Ureter (tissue), 1 donor: ENCODE measurements around the gene LYSMD1. TPM values are rescaled to one million over a fixed set of nuclear protein-coding genes. Genes with fewer than 3 reads are reported as not detected.
"Not testable (repeated sequence)": the region's sequence is repeated elsewhere in the genome, so short reads cannot be mapped to it uniquely, and the experiment has no call there.

Source experiments
- DNase-seq: peaks from one replicate; pipeline ENCODE4 v3.0.0-alpha.2; 2020; ENCODE audit warnings: low spot score
- total RNA-seq: library from RNA; stranded (reverse); gene quantifications from one replicate; pipeline ENCODE4 v1.2.4, GENCODE V29; 2023
- donor health status: DM: yes; HTN: yes; CAD: no.

Gene LYSMD1, protein sequence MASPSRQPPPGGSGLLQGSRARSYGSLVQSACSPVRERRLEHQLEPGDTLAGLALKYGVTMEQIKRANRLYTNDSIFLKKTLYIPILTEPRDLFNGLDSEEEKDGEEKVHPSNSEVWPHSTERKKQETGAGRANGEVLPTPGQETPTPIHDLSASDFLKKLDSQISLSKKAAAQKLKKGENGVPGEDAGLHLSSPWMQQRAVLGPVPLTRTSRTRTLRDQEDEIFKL
- total RNA-seq = 12.0 TPM

DNA sequence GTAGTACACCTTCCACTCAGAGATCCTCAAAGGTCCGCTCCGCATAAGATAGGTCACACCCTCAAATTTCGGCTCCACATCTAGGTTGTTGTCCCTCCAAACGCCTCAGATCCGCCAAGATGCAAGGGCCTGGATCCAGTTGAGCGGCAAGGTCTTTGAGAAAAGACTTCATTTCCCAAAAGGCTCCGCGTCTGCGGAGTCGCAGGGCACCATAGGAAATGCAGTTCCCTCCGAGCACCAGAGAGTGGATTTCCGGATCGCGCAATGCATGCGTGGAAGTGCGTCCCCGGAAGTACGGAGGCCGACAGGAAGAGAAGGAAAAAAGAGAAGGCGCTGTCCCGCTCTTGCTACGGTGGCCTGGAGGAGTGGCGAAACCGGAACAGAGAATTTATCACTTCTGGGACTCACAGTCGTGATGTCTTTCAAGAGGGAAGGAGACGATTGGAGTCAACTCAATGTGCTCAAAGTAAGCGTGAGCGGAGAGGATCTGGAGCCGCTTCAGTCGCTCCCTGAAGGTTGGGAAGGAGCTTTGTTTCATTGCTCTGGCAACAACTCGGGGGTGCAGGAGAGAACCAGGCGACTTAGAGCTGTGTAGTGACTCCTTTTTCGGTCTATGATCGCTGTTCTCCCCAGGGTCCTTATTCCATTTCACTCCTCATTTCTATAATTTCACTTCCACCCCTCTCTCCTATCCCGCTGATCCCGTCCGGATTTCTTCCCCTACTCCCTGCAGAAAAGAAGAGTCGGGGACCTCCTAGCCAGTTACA, at the start of gene LYSMD1, which contains the start of gene SCNM1:
Gene LYSMD1 (minus strand): TSS at position 165 of the 767 bp plus-strand sequence. CDS start 644 bp downstream, outside the sequence.
Gene SCNM1 (plus strand): TSS at position 407 of the 767 bp plus-strand sequence. CDS start 9 bp downstream, at position 416.
- peak; percentile 98 for DNase-seq

DNA sequence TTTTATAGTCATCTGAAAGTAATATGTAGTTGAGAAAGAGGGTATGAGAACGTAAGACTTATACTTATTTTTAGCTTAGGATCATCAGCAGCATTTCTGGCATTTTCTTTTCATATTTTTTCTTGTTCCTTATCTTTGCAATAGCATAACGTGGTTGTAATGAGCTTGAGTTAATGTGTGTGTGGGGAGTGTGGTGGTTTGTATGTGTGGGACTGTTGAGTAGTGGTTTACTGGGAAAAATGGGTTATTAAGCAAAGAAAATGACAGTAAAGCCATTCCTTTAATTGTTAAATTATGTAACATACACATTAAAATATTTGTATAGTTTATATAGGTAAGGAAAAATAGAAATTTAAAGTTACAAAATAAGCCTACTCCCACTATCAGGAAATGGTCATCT, 47.9 kb upstream of the LYSMD1 start:
- no peak for DNase-seq

DNA sequence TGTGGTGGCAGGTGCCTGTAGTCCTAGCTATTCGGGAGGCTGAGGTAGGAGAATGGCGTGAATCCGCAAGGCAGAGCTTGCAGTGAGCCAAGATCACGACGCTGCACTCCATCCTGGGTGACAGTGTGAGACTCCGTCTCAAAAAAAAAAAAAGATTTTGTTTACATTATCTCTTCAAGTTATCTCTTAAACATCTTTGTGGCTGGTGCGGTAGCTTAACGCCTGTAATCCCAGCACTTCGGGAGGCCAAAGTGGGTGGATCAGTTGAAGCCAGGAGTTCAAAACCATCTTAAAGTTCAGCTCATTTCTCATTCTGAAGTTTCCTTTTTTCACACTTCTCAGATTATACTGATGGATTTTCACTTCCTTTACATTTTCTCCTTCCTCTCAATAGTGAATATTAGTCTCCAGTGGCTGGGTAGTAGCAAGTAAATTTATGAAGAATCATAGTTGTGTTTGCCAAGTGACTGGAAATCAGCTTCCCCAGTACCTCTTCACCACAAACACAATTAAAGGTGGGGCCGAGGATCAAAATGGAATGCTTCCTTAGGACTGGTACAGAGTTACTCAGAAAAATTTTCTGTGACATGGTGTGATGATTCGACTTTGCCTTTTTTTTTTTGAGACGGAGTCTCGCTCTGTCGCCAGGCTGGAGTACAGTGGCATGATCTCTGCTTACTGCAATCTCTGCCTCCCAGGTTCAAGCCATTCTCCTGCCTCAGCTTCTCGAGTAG, 46.4 kb upstream of the LYSMD1 start:
- DNase-seq = no peak

DNA sequence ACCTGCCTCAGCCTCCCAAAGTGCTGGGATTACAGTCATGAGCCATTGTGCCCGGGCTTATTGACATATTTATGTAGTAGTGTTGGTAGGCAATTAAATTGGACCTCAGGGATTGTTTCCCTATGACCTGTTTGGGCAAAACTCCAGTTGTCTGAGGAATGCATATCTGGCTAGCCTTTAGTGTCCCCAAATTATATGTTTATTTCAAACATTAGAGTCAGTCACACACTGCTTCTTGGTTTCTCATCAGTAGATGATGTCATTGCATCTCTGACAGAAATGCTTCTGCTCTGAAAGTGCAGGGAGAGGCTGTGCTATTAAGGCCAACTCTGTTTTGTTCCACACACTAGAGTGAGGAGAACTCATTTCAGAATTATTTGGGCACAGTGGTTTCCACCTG, 45.1 kb upstream of the LYSMD1 start:
- no peak for DNase-seq

DNA sequence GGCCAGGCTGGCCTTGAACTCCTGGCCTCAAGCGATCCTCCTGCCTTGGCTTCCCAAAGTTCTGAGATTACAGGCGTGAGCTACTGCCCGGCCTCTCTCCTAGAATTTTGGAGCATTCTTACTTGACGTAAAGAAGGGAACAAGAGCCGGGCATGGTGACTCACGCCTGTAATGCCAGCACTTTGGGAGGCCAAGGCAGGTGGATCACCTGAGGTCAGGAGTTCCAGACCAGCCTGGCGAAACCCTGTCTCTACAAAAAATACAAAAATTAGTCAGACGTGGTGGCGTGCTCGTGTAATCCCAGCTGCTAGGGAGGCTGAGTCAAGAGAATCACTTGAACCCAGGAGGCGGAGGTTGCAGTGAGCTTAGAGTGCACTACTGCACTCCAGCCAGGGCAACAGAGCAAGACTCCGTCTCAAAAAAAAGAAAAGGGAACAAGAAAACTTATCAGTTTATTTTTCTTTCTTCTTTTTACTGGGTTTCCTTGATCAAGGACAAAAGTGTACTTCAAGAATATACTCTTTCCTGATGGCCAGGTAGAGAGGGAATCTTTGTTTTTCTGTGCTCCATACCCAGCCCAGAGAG, 39.8 kb upstream of the LYSMD1 start:
- DNase-seq = not testable (repeated sequence)

DNA sequence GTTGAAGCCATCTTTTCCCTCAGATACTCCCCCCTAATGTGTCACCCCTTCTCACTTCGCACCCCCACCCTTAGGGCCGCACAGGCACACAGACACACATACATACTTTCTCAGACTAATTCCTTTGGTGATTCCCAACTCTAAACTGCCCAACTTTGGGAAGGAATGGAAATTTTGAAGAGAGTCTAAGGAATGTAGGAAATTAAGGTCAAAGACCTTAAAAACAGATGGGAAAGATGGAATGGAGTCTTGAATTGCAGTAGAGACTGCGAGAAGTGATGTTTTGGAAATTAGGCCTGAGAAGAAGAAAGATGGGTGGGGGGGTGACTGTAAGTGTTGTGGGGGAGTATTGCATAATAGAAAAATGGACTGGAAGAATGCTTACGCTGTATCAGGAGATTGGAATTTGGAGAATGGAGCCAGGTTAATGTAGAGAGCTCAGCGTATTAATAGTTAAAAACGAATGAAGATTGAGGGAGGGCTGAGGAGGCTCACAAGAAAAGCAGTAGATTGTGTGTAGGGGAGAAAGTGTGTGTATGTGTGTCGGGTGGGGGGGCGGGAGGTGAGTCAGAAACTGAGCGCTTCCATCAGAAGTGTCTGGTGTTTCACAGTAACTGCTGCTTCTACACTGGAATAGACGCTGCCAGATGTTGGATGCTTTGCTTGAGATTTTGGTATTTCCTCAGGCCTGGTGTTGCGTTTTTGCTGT, 34.3 kb upstream of the LYSMD1 start:
- no peak for DNase-seq

DNA sequence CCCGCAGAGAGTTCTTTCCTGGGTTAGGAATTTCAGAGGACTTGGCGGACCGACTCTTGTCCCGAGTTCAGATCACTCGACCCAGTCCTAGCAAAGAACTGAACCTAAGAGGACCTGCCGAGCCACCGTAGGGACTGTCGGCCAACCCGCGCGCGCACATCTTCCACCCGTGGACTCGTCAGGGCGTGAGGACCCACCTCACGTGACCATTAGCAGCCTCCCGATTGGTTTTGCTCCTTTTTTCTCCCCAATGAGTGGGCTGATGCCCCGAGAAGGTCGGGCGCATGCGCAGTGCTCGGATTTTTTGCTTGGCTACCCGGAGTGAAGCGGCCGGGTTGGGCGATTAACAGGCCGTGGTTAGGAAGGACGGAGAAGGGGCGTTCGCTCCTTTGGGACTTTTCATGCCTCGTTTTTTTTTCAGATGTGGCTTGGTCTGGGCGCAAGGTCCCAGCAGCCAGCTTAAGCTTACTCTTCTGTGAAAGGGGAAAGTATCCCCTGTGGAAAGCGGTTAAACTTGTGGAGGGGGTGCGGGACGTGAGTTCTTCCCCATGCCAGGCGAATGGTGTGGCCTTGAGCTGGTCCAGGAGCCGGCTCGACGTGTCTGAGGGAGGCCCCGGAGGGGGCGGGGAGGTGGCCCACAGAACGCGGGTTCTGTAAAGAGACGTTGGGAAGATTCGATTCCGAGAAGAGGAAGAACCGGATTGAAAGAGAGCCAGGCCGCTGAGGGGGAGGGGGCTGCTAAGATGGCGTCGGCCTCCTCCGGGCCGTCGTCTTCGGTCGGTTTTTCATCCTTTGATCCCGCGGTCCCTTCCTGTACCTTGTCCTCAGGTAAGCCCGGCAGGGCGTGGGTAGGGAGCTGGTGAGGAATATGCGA, 32.8 kb upstream of the LYSMD1 start, which contains the start of gene PIP5K1A:
Gene PIP5K1A (plus strand): TSS at position 299 of the 874 bp plus-strand sequence. CDS start 445 bp downstream, at position 744.
- peak; percentile 99 for DNase-seq

DNA sequence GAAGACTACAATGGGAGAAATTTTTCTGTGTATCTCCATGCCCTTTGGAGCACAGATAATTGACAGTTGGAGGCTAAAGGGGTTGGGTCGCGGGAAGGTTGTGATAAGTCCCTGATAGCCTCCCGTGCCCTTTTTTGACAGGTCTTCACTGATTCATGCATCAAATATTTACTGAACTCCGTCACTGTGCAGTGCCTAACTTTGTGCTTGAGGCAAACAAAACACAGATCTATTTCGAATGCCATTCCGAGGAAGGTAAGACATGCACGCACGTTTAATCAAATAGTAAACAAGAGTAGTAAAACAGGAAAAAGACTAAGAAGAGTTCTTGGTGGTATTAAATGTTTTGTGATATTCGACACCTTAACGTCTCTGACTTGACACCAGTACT, 32.2 kb upstream of the LYSMD1 start:
- DNase-seq = no peak

DNA sequence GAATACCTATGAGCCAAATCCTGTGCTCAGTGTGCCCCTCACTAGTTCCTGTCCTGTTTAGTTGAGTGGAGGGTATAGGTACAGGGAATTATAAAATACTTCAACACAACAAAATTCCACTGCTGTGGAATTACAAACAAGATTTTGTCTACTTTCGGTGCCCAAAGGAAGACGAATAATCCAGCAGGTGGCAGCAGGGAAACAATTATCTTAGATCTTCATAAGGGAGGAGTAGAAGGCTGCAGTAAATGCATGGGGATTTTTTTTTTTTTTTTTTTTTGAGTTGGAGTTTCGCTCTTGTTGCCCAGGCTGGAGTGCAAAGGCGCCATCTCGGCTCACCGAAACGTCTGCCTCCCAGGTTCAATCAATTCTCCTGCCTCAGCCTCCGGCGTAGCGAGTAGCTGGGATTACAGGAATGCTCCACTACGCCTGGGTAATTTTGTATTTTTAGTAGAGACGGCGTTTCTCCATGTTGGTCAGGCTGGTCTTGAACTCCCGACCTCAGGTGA, 30.6 kb upstream of the LYSMD1 start:
- DNase-seq = peak; percentile 65

DNA sequence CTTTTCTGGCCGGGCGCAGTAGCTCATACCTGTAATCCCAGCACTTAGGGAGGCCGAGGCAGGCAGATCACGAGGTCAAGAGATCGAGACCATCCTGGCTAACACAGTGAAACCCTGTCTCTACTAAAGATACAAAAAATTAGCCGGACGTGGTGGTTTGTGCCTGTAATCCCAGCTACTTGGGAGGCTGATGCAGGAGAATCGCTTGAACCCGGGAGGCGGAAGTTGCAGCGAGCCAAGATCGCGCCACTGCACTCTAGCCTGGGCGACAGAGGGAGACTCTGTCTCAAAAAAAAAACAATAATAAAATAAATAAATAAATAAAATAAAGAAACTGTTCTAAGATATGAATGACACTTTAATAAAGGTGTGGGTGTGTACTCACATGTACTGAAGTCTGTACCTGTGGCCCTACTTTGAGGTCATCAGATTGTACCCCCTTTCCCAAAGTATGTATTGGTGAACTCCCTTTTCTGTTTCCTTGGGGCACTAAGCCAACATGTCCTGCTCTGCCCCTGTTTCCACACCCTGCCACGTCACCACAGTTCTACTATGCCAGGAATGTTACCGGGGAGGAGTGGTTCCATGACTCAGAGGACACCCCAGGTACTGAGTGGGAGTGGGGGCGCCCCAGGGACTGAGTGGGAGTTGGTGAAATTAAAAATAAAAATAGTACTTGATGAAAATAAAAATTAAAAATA, 29.3 kb upstream of the LYSMD1 start:
- DNase-seq = peak; percentile 87

DNA sequence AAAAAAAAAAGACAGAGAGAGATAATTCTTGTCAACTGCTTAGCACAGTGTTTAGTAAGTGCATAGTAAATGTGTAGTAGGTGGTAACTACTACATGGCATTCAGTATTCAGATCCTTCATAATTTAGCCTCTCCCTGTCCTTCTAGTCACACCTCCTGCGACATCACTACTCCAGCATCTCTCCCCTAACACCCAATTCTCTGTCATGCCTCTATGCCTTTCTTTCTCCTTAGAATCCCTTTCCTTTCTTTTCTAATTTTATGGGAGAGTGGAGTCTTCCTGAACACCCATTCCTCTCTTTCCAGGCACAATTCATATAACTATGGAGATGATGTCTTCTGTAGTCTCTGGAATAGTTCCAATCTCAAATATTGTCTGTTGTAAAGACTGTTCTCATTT, 28.2 kb upstream of the LYSMD1 start:
- DNase-seq = no peak

DNA sequence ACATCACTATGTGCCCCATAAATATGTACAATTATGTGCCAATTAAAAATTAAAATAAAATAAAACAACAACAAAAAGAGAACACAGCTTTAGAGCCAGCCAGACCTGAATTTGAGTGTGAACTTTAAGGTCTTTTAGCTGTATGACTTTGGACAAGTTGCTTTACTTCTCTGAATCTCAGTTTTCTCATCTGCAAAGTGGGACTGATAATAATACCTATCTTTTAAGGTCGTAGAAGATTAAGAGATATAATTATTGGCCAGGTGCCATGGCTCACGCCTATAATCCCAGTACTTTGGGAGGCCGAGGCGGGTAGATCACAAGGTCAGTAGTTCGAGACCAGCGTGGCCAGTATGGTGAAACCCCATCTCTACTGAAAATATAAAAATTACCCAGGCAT, 27.6 kb upstream of the LYSMD1 start:
- DNase-seq = no peak

DNA sequence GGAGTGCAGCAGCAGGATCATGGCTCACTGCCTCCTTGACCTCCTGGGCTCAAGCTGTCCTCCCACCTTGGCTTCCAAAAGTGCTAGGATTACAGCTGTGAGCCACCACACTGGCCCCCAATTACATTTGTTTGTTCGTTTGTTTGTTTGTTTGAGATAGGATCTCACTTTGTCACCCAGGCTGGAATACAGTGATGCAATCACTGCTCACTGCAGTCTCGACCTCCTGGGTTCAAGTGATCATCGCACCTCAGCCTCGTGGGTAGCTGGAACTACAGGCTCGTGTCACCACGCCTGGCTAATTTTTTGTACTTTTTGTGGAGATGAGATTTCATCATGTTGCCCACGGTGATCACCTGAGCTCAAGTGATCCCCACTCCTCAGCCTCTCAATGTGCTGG, 26.3 kb upstream of the LYSMD1 start:
- DNase-seq = no peak

DNA sequence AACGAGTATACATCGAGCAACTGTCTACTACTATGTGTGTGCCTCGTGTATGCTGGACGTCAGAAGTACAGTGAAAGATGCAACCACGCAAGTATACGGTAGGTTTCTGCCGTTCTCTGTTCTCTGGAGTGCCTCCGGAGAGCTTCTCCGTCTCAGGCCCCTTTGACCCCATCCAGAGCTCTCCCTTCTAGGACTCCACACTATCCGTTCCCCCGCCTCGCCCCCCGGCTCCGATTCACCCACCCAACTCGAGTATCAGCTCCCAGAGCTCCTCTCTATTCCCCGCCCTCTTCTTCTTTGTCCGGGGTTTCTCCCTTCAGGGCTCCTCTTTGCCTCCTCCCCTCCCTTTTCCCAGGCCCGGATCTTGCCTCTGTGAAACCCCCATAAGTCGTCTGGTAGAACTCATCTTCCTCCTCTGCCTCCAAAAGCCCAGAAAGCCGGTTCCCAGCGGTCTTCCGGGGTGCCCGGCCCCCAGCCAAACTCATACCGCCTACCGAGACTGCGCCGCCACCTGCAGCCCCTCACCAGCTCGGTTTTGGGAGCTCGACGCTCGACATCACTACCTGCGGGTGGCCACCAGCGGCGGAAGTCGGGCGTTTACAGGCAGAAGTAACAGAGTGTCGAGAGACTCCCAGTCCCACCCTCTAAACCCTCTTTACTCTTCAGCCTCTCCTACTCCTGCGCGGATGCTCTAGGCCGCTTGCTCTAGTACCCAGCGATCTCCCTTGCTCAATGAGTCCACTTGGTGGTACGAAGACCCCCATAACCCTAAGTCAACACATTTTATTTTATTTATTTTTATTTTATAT, 24.1 kb upstream of the LYSMD1 start, which contains the start of gene VPS72:
Gene VPS72 (minus strand): TSS at position 561 of the 809 bp plus-strand sequence. CDS start 76 bp downstream, at position 485.
- DNase-seq = peak; percentile 86

DNA sequence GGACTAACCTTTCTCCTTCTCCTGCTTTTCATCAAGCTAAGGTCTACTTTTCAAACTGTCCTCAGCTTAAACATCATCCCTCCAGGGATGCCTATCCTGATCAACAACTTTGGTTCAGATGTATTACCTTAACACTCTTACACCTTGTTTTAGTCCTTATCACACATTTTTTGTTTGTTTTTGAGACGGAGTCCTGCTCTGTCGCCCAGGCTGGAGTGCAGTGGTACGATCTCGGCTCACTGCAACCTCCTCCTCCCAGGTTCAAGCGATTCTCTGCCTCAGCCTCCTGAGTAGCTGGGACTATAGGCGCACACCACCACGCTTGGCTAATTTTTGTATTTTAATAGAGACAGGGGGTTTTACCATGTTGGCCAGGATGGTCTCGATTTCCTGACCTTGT, 23.0 kb upstream of the LYSMD1 start:
- not testable (repeated sequence) for DNase-seq

DNA sequence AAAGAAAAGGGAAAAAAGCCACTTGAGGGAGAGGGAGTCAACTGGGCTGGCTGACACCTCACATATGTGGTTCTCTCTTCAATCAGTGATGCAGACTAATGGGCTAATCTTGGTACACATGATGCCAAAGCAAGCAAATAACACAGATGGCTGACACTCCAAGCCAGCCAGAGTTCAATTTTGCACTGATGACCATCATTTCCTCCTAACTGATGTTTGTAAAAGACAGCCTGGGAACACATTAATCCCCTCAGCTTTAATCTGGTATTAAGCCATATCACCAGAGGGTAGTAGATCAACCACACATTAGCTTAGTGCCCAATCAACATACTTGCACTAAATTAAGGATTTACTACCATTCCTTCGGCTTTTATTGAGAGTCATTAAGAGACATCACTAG, 21.5 kb upstream of the LYSMD1 start:
- DNase-seq = no peak

DNA sequence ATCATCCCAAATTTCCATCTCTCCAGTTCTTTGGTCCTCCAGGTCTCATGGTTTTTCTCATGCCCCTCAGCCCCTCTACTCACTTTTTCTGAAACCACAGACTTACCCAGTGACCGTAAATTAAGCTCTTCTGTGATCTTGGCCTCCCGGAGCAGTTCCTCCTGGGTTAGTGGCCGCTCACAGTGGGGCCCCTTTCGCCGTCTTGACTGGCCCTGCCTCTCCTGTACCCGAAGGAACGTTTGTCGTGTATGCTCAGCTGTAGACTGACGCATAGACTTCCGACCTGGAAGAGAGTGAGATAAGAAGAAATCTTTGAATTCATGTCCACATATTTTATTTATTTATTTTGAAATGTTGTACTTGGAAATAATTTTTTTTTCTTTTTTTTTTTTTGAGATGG, 18.5 kb upstream of the LYSMD1 start:
- DNase-seq = no peak

DNA sequence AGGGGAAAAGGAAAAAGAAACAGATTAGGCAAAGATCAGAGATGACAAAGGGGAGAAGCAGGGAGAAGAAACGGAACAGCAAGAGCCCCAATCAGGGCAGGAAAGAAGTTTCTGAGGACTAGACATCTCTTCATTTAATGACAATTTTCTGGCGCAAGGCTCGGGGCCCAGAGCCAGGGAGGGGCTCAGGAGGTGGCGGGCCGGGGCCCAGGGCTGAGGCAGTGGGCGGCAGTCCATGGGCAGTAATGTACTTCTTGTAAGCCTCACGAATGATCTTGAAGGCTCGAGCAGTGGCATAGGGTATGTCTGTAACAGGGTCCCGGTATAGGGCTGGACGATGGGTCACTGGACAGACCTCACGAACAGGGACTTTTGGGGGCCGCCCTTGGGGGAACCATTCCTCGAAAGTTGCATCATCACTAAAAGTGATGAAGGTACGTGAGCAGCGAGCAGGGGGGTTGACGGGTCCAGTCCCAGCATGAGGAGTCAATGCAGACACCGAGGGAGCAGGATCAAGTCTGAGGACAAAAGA, 10.9 kb upstream of the LYSMD1 start:
- no peak for DNase-seq
